Measurements from ENCODE around the gene NPIPB6.

Gene NPIPB6

DNA sequence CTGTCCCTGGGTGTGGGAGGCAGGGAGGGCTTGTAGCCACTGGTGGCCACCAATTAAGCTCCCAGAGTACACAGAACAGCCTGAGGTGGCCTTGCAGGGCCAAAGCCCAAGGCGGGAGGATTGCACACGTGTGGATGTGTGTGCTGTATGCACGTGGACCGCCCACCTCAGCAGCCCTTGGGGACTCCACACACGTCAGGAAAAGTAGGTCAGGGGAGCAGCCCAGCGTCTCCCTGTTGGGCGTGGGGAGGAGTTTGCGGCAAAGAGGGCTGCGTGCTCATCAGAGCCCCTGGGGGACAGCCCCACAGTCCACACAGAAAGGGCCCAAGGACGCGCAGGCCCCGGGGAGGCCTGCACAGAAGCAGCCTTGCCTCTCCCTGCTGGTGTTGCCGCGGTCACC lies 51.4 kb downstream of the NPIPB6 start:
- Histone ChIP-seq H3K36me3 (ENCODE audit: control insufficient read depth, insufficient read depth, low read length) (peaks cover 8% of the 10 kb centered on the region; the same call in 1 of the 2 replicates), H3K4me3 (ENCODE audit: low read length) (no peak overlapping the region), H3K27me3 (ENCODE audit: control insufficient read depth, insufficient read depth, low read length) (no peaks in the 10 kb centered on the region), H3K9me3 (ENCODE audit: control insufficient read depth, insufficient read depth, low read length) (no peaks in the 10 kb centered on the region), H3K27ac (ENCODE audit: low read length) (no peak overlapping the region), H3K4me1 (ENCODE audit: control insufficient read depth, insufficient read depth, low read length) (no peaks in the 10 kb centered on the region; the same call in 1 of the 2 replicates)
- no CpG with 5 or more reads among the region's 14 CpGs for WGBS (ENCODE audit: insufficient coverage, insufficient read length)
- no peak for DNase-seq (ENCODE audit: low read depth, low spot score)

DNA sequence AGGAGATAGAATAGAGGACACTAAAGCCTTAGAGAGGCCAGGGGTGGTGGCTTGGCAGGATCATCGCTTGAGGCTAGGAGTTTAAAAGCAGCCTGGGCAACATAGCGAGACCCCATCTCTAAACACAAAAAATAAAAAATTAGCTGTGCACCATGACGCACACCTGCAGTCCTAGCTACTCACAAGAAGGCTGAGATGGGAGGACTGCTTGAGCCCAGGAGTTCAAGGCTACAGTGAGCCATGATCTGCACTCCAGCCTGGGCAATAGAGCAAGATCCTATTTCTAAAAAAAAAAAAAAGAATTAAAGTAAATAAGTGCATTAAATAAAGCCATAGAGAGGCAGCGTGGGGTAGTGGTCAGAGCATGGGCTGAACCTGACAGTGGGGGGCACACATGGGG lies 51.9 kb downstream of the NPIPB6 start:
- Histone ChIP-seq H3K36me3 (ENCODE audit: control insufficient read depth, insufficient read depth, low read length) (peaks cover 8% of the 10 kb centered on the region; the same call in 1 of the 2 replicates), H3K9me3 (ENCODE audit: control insufficient read depth, insufficient read depth, low read length) (no peaks in the 10 kb centered on the region), H3K27me3 (ENCODE audit: control insufficient read depth, insufficient read depth, low read length) (no peaks in the 10 kb centered on the region), H3K27ac (ENCODE audit: low read length) (no peak overlapping the region), H3K4me3 (ENCODE audit: low read length) (no peak overlapping the region), H3K4me1 (ENCODE audit: control insufficient read depth, insufficient read depth, low read length) (no peaks in the 10 kb centered on the region; the same call in 1 of the 2 replicates)
- no peak for DNase-seq (ENCODE audit: low read depth, low spot score)
- no CpG with 5 or more reads among the region's 4 CpGs for WGBS (ENCODE audit: insufficient coverage, insufficient read length)

DNA sequence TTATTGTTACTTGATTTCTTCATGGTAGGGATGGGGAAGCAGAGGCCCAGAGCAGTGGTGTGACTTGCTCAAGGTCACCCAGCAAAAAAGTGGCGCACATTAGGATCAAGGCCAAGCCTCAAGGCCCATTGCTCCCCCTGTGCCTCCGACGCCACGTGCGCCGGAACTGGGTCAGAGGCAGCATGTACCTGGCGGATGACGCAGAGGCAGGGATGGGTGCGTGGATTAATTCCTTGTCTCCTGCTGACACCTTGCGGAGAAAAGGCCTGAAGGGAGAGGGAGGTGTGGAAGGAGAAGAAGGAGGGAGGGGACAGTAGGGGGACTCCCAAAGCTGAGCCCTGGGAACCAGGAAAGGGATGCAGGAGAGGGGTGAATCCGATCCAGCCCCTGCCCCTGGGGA lies 52.5 kb downstream of the NPIPB6 start:
- no peaks in the 10 kb centered on the region; the same call in 1 of the 2 replicates for H3K4me1 ChIP-seq (ENCODE audit: control insufficient read depth, insufficient read depth, low read length)
- no peaks in the 10 kb centered on the region for H3K27me3 ChIP-seq (ENCODE audit: control insufficient read depth, insufficient read depth, low read length)
- no peak overlapping the region for H3K27ac ChIP-seq (ENCODE audit: low read length)
- DNase-seq (ENCODE audit: low read depth, low spot score): no peak
- no peak overlapping the region for H3K4me3 ChIP-seq (ENCODE audit: low read length)
- no CpG with 5 or more reads among the region's 11 CpGs for WGBS (ENCODE audit: insufficient coverage, insufficient read length)
- peaks cover 8% of the 10 kb centered on the region; the same call in 1 of the 2 replicates for H3K36me3 ChIP-seq (ENCODE audit: control insufficient read depth, insufficient read depth, low read length)
- H3K9me3 ChIP-seq (ENCODE audit: control insufficient read depth, insufficient read depth, low read length): no peaks in the 10 kb centered on the region

DNA sequence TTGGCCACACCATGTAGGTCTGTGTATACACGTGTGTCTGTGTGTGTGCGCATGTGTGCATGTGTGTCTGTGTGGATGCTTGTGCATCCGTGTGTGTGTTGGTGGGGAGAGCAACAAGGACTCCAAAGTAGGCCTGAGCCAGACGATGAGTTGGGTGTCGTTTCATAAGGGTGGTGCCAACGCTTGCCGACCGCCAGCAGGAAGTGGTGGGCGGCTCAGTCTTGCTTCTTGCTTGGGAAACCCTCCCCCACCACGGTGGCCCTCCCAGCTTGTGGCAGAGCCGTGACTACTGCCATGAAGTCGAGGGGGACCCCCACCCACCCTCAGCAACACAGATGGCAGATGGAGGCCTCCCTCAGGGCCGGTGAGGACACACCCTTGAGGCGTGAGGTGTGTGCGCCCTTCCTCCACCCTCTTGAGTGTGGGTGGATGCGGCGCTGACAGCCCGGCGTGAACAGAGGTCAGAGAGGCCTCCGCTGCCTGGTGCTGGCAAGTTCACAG lies 53.4 kb downstream of the NPIPB6 start:
- Histone ChIP-seq H3K27me3 (ENCODE audit: control insufficient read depth, insufficient read depth, low read length) (no peaks in the 10 kb centered on the region), H3K9me3 (ENCODE audit: control insufficient read depth, insufficient read depth, low read length) (no peaks in the 10 kb centered on the region), H3K4me3 (ENCODE audit: low read length) (no peak overlapping the region), H3K27ac (ENCODE audit: low read length) (no peak overlapping the region), H3K36me3 (ENCODE audit: control insufficient read depth, insufficient read depth, low read length) (peaks cover 8% of the 10 kb centered on the region; the same call in 1 of the 2 replicates), H3K4me1 (ENCODE audit: control insufficient read depth, insufficient read depth, low read length) (no peaks in the 10 kb centered on the region; the same call in 1 of the 2 replicates)
- no peak for DNase-seq (ENCODE audit: low read depth, low spot score)
- no CpG with 5 or more reads among the region's 20 CpGs for WGBS (ENCODE audit: insufficient coverage, insufficient read length)

GRCh38 chr16:28308794-28309584 lies 54.3 kb downstream of the NPIPB6 start:
- H3K27ac ChIP-seq (ENCODE audit: low read length): no peak overlapping the region
- no CpG with 5 or more reads among the region's 14 CpGs for WGBS (ENCODE audit: insufficient coverage, insufficient read length)
- H3K27me3 ChIP-seq (ENCODE audit: control insufficient read depth, insufficient read depth, low read length): no peaks in the 10 kb centered on the region
- H3K4me3 ChIP-seq (ENCODE audit: low read length): no peak overlapping the region
- H3K4me1 ChIP-seq (ENCODE audit: control insufficient read depth, insufficient read depth, low read length): no peaks in the 10 kb centered on the region; the same call in 1 of the 2 replicates
- H3K9me3 ChIP-seq (ENCODE audit: control insufficient read depth, insufficient read depth, low read length): no peaks in the 10 kb centered on the region
- H3K36me3 ChIP-seq (ENCODE audit: control insufficient read depth, insufficient read depth, low read length): peaks cover 8% of the 10 kb centered on the region; the same call in 1 of the 2 replicates
- DNase-seq (ENCODE audit: low read depth, low spot score): no peak

- WGBS (ENCODE audit: insufficient coverage, insufficient read length): no CpG with 5 or more reads among the region's 5 CpGs
- no peaks in the 10 kb centered on the region for H3K9me3 ChIP-seq (ENCODE audit: control insufficient read depth, insufficient read depth, low read length)
- peaks cover 8% of the 10 kb centered on the region; the same call in 1 of the 2 replicates for H3K36me3 ChIP-seq (ENCODE audit: control insufficient read depth, insufficient read depth, low read length)
- no peak for DNase-seq (ENCODE audit: low read depth, low spot score)
- H3K4me1 ChIP-seq (ENCODE audit: control insufficient read depth, insufficient read depth, low read length): no peaks in the 10 kb centered on the region; the same call in 1 of the 2 replicates
- no peak overlapping the region for H3K27ac ChIP-seq (ENCODE audit: low read length)
- H3K27me3 ChIP-seq (ENCODE audit: control insufficient read depth, insufficient read depth, low read length): no peaks in the 10 kb centered on the region
- H3K4me3 ChIP-seq (ENCODE audit: low read length): no peak overlapping the region
Measured at GRCh38 chr16:28307936-28308335, 55.4 kb downstream of the NPIPB6 start.

DNA sequence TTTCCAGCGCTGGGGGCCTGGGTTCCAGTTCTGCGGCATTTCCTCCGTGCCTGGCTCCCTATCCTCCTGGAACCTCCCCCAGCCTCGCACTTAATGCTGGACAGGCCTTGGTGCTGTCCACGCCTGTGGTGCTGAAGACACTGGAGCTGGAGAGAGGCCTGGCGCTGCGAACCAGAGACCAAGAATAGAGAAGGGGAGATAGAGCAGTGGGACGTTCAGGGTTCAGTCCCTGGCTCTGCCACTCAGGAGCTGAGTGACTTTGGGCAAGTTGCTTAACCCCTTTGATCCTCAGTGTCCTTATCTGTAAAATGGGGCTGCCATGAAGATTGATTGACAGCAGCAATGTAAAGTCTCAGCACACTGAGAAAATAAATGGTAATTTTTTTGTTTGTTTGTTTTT lies 59.1 kb downstream of the NPIPB6 start:
- no peaks in the 10 kb centered on the region; the same call in 1 of the 2 replicates for H3K4me1 ChIP-seq (ENCODE audit: control insufficient read depth, insufficient read depth, low read length)
- WGBS (ENCODE audit: insufficient coverage, insufficient read length): no CpG with 5 or more reads among the region's 8 CpGs
- no peak for DNase-seq (ENCODE audit: low read depth, low spot score)

DNA sequence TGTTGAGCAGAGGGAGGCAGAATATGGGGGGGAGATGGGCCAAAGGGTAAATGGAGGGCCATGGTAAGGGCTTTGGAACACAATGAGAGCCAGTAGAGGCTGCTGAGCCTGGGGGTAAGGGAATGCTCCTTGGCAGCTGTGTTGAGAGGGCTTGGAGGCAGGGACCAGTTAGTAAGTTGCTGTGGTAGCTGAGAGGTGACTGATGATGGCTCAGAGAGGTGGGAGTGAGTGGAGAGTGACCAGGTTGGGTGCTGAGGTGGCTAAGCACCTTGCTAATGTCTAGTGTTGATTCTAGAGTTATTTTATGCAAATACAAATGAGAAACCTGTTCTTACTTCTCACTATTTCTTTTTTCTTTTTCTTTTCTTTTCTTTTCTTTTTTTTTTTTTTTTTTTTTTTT lies 60.2 kb downstream of the NPIPB6 start:
- H3K4me1 ChIP-seq (ENCODE audit: control insufficient read depth, insufficient read depth, low read length): peaks cover 2% of the 10 kb centered on the region
- H3K4me3 ChIP-seq (ENCODE audit: low read length): no peak overlapping the region
- H3K9me3 ChIP-seq (ENCODE audit: control insufficient read depth, insufficient read depth, low read length): no peaks in the 10 kb centered on the region
- no peak overlapping the region for H3K27ac ChIP-seq (ENCODE audit: low read length)
- DNase-seq (ENCODE audit: low read depth, low spot score): no peak
- no peaks in the 10 kb centered on the region for H3K27me3 ChIP-seq (ENCODE audit: control insufficient read depth, insufficient read depth, low read length)
- 0 out of 2 replicates have a peak, but pooled peaks cover 10% of the 10 kb centered on the region for H3K36me3 ChIP-seq (ENCODE audit: control insufficient read depth, insufficient read depth, low read length)

More for the DNA sequence above, 59.1 kb downstream of the NPIPB6 start:
- Histone ChIP-seq H3K27me3 (ENCODE audit: control insufficient read depth, insufficient read depth, low read length) (no peaks in the 10 kb centered on the region), H3K36me3 (ENCODE audit: control insufficient read depth, insufficient read depth, low read length) (peaks cover 10% of the 10 kb centered on the region; the same call in 1 of the 2 replicates), H3K9me3 (ENCODE audit: control insufficient read depth, insufficient read depth, low read length) (no peaks in the 10 kb centered on the region), H3K27ac (ENCODE audit: low read length) (no peak overlapping the region), H3K4me3 (ENCODE audit: low read length) (no peak overlapping the region)

DNA sequence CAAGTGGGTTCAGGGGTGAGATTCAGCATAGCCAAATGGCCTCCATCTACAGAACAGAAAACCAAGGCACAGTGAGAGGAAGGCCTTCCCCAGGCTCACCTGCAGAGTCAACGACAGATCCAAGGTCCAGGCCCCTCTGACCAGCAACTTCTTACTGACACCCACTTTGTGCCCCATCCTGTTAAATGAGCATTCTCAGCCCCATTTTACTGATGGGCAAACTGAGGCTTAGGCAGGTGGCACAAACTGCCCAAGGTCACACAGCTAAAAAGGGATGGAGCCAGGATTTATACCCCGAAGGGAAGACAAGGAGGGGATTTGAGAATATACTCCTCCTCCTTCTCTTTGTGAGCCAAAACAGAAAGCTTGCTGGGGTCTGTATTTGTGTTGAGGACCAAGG lies 61.7 kb downstream of the NPIPB6 start:
- H3K27ac ChIP-seq (ENCODE audit: low read length): no peak overlapping the region
- no peak overlapping the region for H3K4me3 ChIP-seq (ENCODE audit: low read length)
- peaks cover 3% of the 10 kb centered on the region for H3K4me1 ChIP-seq (ENCODE audit: control insufficient read depth, insufficient read depth, low read length)
- no peaks in the 10 kb centered on the region for H3K27me3 ChIP-seq (ENCODE audit: control insufficient read depth, insufficient read depth, low read length)
- H3K9me3 ChIP-seq (ENCODE audit: control insufficient read depth, insufficient read depth, low read length): no peaks in the 10 kb centered on the region
- no CpG with 5 or more reads among the region's 2 CpGs for WGBS (ENCODE audit: insufficient coverage, insufficient read length)
- H3K36me3 ChIP-seq (ENCODE audit: control insufficient read depth, insufficient read depth, low read length): 0 out of 2 replicates have a peak, but pooled peaks cover 10% of the 10 kb centered on the region
- DNase-seq (ENCODE audit: low read depth, low spot score): no peak

DNA sequence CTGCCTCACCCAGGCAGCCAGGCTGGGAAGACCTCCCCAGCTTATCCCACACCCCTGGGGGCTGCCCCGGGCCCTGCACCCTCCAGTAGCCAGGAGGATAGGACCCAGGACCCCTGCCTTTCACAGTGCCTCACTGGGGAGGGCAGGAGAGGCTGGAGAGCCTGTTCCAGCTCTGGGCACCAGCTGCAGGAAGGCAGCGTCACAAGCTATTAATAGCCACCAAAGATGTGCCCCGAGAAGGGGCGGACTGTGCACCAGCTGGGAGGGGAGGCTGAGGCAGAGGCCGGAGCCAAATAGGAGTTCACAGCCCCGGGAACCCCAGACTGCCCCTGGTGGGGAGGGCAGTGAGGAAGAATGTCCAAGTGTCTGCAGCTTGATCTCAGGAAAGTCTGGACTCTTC lies 62.2 kb downstream of the NPIPB6 start:
- no CpG with 5 or more reads among the region's 6 CpGs for WGBS (ENCODE audit: insufficient coverage, insufficient read length)

More for the DNA sequence above, 62.2 kb downstream of the NPIPB6 start:
- no peak for DNase-seq (ENCODE audit: low read depth, low spot score)
- Histone ChIP-seq H3K36me3 (ENCODE audit: control insufficient read depth, insufficient read depth, low read length) (0 out of 2 replicates have a peak, but pooled peaks cover 10% of the 10 kb centered on the region), H3K4me3 (ENCODE audit: low read length) (no peak overlapping the region), H3K27ac (ENCODE audit: low read length) (no peak overlapping the region), H3K4me1 (ENCODE audit: control insufficient read depth, insufficient read depth, low read length) (peaks cover 3% of the 10 kb centered on the region), H3K27me3 (ENCODE audit: control insufficient read depth, insufficient read depth, low read length) (no peaks in the 10 kb centered on the region), H3K9me3 (ENCODE audit: control insufficient read depth, insufficient read depth, low read length) (no peaks in the 10 kb centered on the region)
